ENCODE measurements around the gene CBX4. TPM values are rescaled to one million over a fixed set of nuclear protein-coding genes. Genes with fewer than 3 reads are reported as not detected.

The CBX4 gene
- total and polyA plus RNA-seq, 4 donors = 16.2 to 46.8 (median 30.6) TPM

DNA sequence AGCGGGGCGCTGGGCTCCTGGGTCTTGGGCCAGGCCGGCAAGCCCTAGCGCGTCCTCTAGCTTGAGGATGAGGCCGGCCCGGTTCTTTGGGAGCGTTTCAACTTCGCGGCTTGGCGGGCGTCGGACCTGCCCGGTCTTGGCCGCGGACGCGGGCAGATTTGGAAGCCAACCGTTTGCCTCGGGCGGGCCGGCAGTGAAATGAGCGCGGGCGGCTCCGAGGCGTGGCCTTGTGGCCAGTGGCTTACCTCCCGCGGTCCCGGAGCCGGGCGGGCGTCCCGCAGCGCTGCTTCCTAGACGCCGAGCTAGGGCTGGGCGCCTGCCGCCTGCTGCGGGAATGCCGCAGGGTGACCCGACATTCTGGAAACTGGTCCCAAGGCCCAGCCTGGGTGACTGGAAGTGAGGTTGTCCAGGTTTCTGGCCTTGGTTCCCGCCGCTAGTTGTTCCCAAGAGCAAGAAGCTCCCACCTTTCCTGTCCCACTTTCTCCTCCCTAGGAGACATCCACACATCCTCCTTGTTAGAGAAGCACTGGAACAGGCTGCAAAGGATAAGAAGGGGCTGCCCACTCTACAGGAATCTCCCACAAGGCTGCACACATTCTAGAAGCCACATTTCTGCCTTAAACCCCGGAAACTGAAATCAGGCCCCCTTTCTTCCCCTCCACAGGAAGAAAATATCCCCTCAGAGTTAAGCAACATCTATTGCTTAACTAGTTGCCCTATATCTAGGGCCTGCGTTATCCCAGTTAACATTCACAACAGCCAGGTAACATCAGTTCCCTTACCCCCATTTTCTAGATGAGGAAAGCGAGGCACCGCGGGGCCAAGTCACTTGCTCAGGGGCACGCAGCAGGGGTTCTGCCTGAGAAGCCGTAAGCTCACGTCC is 37.8 kb downstream of the CBX4 start:
- peak overlapping the region; percentile 9 for H3K4me3 ChIP-seq (ENCODE audit: low read depth, low read length)
- H3K27me3 ChIP-seq (ENCODE audit: control insufficient read depth, insufficient read depth, low read length) = peaks cover 88% of the 10 kb centered on the region
- H3K36me3 ChIP-seq (ENCODE audit: control insufficient read depth, insufficient read depth, low read length) = no peaks in the 10 kb centered on the region
- H3K27ac ChIP-seq (ENCODE audit: low read depth, low read length) = no peak overlapping the region
- peak in 2 of 6 donors; percentile 9 to 34 for DNase-seq (ENCODE audit: low read depth in 4 of 6, low spot score in 6 of 6)
- H3K9me3 ChIP-seq (ENCODE audit: control insufficient read depth, insufficient read depth, low read length) = no peaks in the 10 kb centered on the region
- peaks cover 61% of the 10 kb centered on the region for H3K4me1 ChIP-seq (ENCODE audit: control insufficient read depth, insufficient read depth, low read length)
- 3% methylated on average over 51 of the region's 52 CpGs for WGBS (ENCODE audit: insufficient coverage)

DNA sequence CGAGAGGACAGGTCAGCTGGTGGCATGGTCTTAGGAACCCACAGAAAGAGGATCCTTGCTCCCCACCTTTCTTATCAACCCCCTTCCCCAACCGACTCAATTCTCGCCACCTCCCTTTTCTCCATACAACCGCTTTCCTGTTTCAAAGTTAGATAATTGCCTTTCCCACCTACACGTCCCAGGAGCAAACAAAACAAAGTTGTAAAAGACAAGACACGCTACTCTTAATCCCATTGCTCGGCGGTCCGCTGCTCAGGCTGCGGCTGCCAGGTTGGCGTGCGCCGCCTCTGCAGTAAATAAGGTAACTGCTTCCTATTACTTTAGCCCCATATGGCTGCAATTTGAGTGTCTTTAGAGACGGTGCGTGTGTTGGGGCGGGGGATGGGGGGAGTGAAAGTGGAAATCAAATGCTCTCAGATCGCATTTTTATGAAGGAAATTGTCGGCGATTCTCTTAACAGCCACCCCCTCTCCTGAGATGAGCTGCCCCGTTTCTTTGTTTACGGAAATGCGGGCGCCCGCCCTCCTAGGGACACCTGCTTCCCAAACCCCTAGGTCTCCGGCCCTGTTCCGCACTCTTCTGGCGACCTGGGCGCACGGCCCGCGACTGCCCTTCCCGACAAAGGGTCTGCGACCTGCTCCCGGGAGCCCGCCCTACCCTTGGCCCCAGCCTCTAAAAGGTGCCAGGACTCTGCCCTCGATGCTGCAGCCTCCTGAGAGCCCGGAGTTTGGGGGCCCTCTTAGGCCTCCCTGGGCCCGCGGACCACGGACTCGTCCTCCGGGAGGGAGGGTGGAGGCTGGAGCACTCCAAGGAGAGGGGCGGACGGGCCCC is 38.7 kb downstream of the CBX4 start:
- peak overlapping the region; percentile 9 for H3K4me3 ChIP-seq (ENCODE audit: low read depth, low read length)
- no peak overlapping the region for H3K27ac ChIP-seq (ENCODE audit: low read depth, low read length)
- peak in 2 of 6 donors; percentile 79 to 81 for DNase-seq (ENCODE audit: low read depth in 4 of 6, low spot score in 6 of 6)
- WGBS (ENCODE audit: insufficient coverage) = under 1% methylated on average over 35 of the region's 44 CpGs
- peaks cover 79% of the 10 kb centered on the region for H3K27me3 ChIP-seq (ENCODE audit: control insufficient read depth, insufficient read depth, low read length)
- H3K9me3 ChIP-seq (ENCODE audit: control insufficient read depth, insufficient read depth, low read length) = no peaks in the 10 kb centered on the region
- no peaks in the 10 kb centered on the region for H3K36me3 ChIP-seq (ENCODE audit: control insufficient read depth, insufficient read depth, low read length)
- H3K4me1 ChIP-seq (ENCODE audit: control insufficient read depth, insufficient read depth, low read length) = peaks cover 69% of the 10 kb centered on the region

DNA sequence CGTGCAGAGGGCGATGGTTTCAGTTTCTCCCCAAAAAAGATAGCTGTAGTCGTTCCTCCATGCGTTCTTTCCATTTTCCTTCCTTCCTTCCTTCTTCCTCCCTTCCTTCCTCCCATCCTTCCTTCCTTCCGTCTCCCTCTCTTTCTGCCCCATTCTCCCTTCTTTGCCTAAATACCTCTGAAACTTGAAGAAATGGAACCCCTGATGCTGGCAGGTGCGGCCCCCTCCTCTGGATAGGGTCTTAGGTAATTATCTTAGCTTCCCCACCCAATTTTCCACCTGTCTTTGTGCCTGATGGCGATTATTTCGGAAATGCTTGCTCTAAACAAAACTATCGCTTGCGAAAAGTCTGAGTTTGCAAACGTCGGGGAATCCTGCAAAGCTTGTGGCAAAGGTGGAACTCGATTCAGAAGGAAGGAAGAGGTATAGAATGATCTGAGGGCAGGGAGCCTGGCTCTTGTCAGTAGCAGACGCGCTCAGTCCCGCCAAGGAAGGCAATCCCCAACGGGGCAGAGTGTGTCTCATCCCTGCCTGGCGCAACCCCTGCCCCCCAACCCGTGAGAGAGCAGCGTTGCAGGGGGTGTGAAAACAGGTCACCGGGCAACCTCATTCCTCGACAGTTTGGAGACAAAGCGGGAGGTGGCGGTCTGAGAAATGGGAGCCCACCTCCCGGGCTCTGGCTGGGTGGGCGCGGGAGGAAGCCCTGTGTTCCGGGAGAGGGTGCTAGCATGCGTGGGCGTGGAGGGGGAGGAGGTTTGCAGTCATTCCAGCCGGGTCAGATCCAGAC is 39.5 kb downstream of the CBX4 start:
- WGBS (ENCODE audit: insufficient coverage) = 1% methylated on average over 28 of the region's 31 CpGs
- no peaks in the 10 kb centered on the region for H3K9me3 ChIP-seq (ENCODE audit: control insufficient read depth, insufficient read depth, low read length)
- H3K4me1 ChIP-seq (ENCODE audit: control insufficient read depth, insufficient read depth, low read length) = peaks cover 77% of the 10 kb centered on the region
- peak in 2 of 6 donors; percentile 24 to 35 for DNase-seq (ENCODE audit: low read depth in 4 of 6, low spot score in 6 of 6)
- H3K27ac ChIP-seq (ENCODE audit: low read depth, low read length) = no peak overlapping the region
- no peak overlapping the region for H3K4me3 ChIP-seq (ENCODE audit: low read depth, low read length)
- H3K36me3 ChIP-seq (ENCODE audit: control insufficient read depth, insufficient read depth, low read length) = peaks cover 7% of the 10 kb centered on the region
- peaks cover 71% of the 10 kb centered on the region for H3K27me3 ChIP-seq (ENCODE audit: control insufficient read depth, insufficient read depth, low read length)

DNA sequence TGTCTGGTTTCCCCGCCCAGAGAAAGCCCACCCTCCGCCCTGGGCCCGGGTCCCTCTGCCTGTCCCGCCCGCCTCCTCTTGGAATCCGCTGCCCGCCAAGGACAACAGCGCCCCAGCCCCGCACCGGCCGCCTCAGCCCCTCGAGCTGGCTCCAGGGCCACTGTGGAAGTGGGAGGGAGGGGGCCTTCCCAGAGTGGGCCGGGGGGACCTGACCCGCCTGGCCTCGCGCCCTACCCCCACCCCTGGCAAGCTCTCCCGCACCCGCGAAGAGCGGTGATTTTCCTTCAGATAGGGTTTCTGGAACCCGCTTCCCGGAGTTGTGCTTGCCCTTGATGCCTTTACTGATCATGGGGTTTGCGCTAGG is 40.1 kb downstream of the CBX4 start:
- WGBS (ENCODE audit: insufficient coverage) = 2% methylated on average over 22 of the region's 23 CpGs
- peaks cover 13% of the 10 kb centered on the region for H3K36me3 ChIP-seq (ENCODE audit: control insufficient read depth, insufficient read depth, low read length)
- DNase-seq (ENCODE audit: low read depth in 4 of 6, low spot score in 6 of 6) = peak in 1 of 6 donors; percentile 17
- no peak overlapping the region for H3K4me3 ChIP-seq (ENCODE audit: low read depth, low read length)
- no peaks in the 10 kb centered on the region for H3K9me3 ChIP-seq (ENCODE audit: control insufficient read depth, insufficient read depth, low read length)
- peaks cover 68% of the 10 kb centered on the region for H3K27me3 ChIP-seq (ENCODE audit: control insufficient read depth, insufficient read depth, low read length)
- H3K27ac ChIP-seq (ENCODE audit: low read depth, low read length) = no peak overlapping the region
- H3K4me1 ChIP-seq (ENCODE audit: control insufficient read depth, insufficient read depth, low read length) = peaks cover 78% of the 10 kb centered on the region

- peak in 2 of 6 donors; percentile 42 to 67 for DNase-seq (ENCODE audit: low read depth in 4 of 6, low spot score in 6 of 6)
- 2% methylated on average over 68 of the region's 70 CpGs for WGBS (ENCODE audit: insufficient coverage)
- H3K4me1 ChIP-seq (ENCODE audit: control insufficient read depth, insufficient read depth, low read length) = peaks cover 80% of the 10 kb centered on the region
- H3K9me3 ChIP-seq (ENCODE audit: control insufficient read depth, insufficient read depth, low read length) = no peaks in the 10 kb centered on the region
- no peak overlapping the region for H3K27ac ChIP-seq (ENCODE audit: low read depth, low read length)
- H3K36me3 ChIP-seq (ENCODE audit: control insufficient read depth, insufficient read depth, low read length) = peaks cover 16% of the 10 kb centered on the region
- H3K4me3 ChIP-seq (ENCODE audit: low read depth, low read length) = peak overlapping the region; percentile 16
- peaks cover 65% of the 10 kb centered on the region for H3K27me3 ChIP-seq (ENCODE audit: control insufficient read depth, insufficient read depth, low read length)
Observed at GRCh38 chr17:79798299-79799173, 40.7 kb downstream of the CBX4 start.

DNA sequence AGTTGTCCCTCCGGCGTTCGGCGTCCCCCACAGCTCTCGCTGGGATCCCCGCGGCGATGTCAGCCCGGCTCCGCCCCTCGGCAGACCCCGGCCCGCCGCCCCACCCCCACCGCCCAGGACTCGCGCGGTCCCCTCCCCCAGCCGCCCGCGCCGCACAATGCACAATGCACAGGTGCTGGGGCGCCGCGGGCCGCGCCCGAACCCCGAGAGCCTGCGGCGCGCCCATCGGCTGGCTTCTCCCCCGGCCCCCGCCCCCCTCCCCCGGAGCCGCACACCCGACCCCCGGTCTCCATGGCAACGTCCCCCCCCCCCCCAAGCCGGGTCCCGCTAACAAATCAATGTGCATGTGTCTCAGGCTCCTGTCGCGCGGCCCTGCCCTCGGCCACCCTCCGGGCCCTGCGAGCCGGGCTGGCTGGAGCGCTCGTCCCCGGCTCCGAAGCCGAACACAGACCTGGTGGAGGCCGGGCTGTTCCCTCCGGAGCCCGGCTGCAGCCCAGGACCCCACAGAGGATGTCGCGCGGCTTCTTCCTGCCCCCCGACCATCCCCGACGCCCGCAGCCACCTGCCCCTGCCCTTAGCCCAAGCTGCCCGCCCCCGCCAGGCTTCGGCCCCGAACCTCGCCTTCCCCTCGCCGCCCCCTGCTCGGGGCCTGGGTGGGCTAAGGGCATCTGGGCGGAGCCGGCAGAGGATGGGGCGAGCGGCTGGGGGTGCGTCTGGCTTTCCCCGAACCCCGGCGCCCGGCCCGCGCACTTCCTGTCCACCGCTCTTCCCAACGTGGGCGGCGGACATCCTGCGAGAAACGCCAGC is 41.5 kb downstream of the CBX4 start:
- H3K9me3 ChIP-seq (ENCODE audit: control insufficient read depth, insufficient read depth, low read length) = no peaks in the 10 kb centered on the region
- H3K27ac ChIP-seq (ENCODE audit: low read depth, low read length) = no peak overlapping the region
- peaks cover 20% of the 10 kb centered on the region for H3K36me3 ChIP-seq (ENCODE audit: control insufficient read depth, insufficient read depth, low read length)
- DNase-seq (ENCODE audit: low read depth in 4 of 6, low spot score in 6 of 6) = peak in 2 of 6 donors; percentile 80 to 83
- peaks cover 61% of the 10 kb centered on the region for H3K27me3 ChIP-seq (ENCODE audit: control insufficient read depth, insufficient read depth, low read length)
- WGBS (ENCODE audit: insufficient coverage) = under 1% methylated on average over 56 of the region's 89 CpGs
- H3K4me1 ChIP-seq (ENCODE audit: control insufficient read depth, insufficient read depth, low read length) = peaks cover 79% of the 10 kb centered on the region
- peak overlapping the region; percentile 26 for H3K4me3 ChIP-seq (ENCODE audit: low read depth, low read length)

- peak within 1 kb of the TSS; percentile 75 for H3K4me3 ChIP-seq (ENCODE audit: low read depth, low read length)
- no peaks in the 10 kb centered on the region for H3K9me3 ChIP-seq (ENCODE audit: control insufficient read depth, insufficient read depth, low read length)
- H3K27me3 ChIP-seq (ENCODE audit: control insufficient read depth, insufficient read depth, low read length) = peaks cover 60% of the 10 kb centered on the region
- WGBS (ENCODE audit: insufficient coverage) = under 1% methylated on average over 76 of the region's 79 CpGs
- H3K36me3 ChIP-seq (ENCODE audit: control insufficient read depth, insufficient read depth, low read length) = peaks cover 20% of the 10 kb centered on the region
- peak; percentile 97 to 100 (median 100) for DNase-seq (ENCODE audit: low read depth in 4 of 6, low spot score in 6 of 6)
- peak within 1 kb of the TSS; percentile 92 for H3K27ac ChIP-seq (ENCODE audit: low read depth, low read length)
- peaks cover 81% of the 10 kb centered on the region for H3K4me1 ChIP-seq (ENCODE audit: control insufficient read depth, insufficient read depth, low read length)
Observed at GRCh38 chr17:79796763-79797491, 42.3 kb downstream of the CBX4 start, which contains the start of gene CBX8. TSS of gene CBX8 (minus strand) at chr17:79797077. CDS start at chr17:79796998, 79 bp downstream.

DNA sequence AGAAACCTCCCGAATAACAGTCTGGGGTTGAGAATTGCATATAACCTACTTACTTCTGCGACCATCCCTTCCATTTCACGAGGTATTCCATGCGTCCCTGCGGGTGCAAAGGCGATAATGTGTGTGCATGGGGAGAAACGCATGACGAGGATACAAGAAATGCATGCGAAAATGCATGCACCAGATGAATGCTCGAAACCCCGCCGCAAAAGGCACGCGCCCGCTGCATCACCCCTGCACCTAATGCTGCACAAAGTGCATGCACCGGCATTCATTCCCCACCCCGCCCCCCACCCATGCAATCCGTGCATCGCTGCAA is 42.8 kb downstream of the CBX4 start:
- H3K36me3 ChIP-seq (ENCODE audit: control insufficient read depth, insufficient read depth, low read length) = peaks cover 20% of the 10 kb centered on the region

More for the DNA sequence above, 42.8 kb downstream of the CBX4 start:
- H3K9me3 ChIP-seq (ENCODE audit: control insufficient read depth, insufficient read depth, low read length) = no peaks in the 10 kb centered on the region
- peak overlapping the region; percentile 25 for H3K27ac ChIP-seq (ENCODE audit: low read depth, low read length)
- WGBS (ENCODE audit: insufficient coverage) = 0% methylated on average over 14 of the region's 19 CpGs
- H3K4me3 ChIP-seq (ENCODE audit: low read depth, low read length) = peak overlapping the region; percentile 75
- H3K27me3 ChIP-seq (ENCODE audit: control insufficient read depth, insufficient read depth, low read length) = peaks cover 60% of the 10 kb centered on the region
- peaks cover 85% of the 10 kb centered on the region for H3K4me1 ChIP-seq (ENCODE audit: control insufficient read depth, insufficient read depth, low read length)
- no peak for DNase-seq (ENCODE audit: low read depth in 4 of 6, low spot score in 6 of 6)
